HG02571 (cell line): Measurements from ENCODE around the gene RARRES2.
"Not testable (repeated sequence)": the region's sequence is repeated elsewhere in the genome, so short reads cannot be mapped to it uniquely, and the experiment has no call there.

Source experiments
- ATAC-seq: cut with Tn5 transposase; IDR thresholded peaks from one replicate; pipeline ENCODE4 v1.9.1; 2021; ENCODE audit warnings: mild to moderate bottlenecking, moderate library complexity; ENCODE audit not compliant: unreplicated experiment

RARRES2 gene

DNA sequence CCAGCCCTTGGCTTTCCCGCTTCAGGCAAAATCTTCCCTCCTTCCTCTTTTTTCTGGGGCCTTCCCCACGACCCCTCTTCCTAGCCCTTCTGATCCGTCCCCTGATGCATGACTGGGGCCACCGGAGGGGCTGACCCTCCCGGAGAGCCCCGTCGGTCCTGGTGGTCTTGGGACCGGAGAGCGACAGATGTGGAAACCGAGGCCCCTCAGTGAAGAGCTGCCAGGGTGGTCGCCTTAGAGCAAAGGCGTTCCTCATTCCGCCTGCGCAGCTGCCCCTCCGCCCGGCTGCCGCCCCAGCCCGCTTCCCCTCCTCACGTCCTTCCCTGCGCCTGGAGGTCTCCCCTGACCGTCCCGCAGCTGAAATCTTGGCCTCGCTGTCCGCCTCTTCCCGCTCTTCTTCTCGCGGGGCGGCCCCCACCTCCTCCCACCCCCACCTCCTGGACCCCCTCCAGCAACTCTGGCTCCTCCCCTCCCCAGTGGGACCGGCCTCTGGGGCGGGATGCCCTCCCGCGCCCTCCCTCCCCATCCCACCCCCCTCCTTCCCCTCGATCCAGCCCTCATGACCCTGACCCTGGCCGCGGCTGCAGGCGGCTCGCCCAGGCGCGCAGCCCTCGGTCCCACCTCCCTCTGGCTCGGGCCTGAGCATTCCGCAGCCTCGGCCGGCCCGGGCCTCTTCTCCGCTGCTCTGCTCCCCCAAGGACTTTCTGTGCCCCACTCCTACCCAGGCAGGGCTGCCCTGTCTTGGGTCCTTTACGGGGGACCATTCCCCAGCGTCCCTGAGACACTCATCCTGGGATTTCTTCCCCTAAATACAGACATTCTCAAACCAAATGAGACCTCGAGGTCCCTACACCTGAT is at the start of gene RARRES2:
Gene RARRES2 (minus strand): TSS at position 367 of the 858 bp plus-strand sequence. CDS start 1,020 bp downstream, outside the sequence.
- no peak for ATAC-seq

DNA sequence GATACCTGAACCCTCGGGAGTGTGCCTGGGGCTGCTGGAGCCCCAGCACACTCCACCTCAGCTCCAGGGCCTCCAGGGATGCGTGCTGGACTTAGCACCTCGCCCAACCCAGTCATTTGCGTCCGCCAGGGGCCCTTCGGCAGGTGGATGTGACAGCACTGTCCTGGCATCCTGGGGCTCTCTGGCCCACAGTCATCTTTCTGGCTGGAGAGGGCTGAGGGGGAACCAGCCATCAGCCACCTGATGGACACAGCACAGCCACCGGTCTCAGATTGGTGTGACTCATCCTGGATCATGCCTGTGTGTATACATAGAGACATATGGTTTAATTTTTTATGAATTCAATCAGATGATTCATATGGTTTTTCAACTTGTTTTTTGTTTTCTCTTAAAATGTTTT is 48.8 kb upstream of the RARRES2 start:
- no peak for ATAC-seq

GRCh38 chr7:150389532-150389816 is 48.0 kb upstream of the RARRES2 start:
- ATAC-seq = no peak

- ATAC-seq = no peak
Measured at GRCh38 chr7:150388709-150389531, 47.5 kb upstream of the RARRES2 start.

DNA sequence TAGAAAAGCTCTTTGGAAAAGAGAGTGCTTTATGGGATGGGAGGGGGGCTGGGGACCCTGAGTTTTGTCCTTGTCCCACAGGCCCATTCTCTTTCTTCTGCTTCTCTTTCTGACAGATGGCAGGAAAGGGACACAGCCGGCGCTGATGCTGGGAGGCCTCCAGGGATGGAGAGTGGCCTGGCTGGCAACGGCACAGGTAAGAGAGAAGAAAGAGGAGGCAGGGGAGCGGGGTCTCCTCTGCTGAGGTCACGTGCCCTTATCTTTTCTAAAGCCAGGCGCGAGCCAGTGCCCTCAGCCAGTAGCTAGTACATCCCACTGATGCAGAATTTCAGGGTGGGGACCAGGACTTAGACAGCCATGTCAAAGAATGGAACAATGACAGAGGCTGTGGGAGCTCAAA is 46.9 kb upstream of the RARRES2 start:
- ATAC-seq = no peak

- ATAC-seq = not testable (repeated sequence)
Measured at GRCh38 chr7:150385884-150386283, 44.5 kb upstream of the RARRES2 start.

- no peak for ATAC-seq
Measured at GRCh38 chr7:150385302-150385723, 43.9 kb upstream of the RARRES2 start.

DNA sequence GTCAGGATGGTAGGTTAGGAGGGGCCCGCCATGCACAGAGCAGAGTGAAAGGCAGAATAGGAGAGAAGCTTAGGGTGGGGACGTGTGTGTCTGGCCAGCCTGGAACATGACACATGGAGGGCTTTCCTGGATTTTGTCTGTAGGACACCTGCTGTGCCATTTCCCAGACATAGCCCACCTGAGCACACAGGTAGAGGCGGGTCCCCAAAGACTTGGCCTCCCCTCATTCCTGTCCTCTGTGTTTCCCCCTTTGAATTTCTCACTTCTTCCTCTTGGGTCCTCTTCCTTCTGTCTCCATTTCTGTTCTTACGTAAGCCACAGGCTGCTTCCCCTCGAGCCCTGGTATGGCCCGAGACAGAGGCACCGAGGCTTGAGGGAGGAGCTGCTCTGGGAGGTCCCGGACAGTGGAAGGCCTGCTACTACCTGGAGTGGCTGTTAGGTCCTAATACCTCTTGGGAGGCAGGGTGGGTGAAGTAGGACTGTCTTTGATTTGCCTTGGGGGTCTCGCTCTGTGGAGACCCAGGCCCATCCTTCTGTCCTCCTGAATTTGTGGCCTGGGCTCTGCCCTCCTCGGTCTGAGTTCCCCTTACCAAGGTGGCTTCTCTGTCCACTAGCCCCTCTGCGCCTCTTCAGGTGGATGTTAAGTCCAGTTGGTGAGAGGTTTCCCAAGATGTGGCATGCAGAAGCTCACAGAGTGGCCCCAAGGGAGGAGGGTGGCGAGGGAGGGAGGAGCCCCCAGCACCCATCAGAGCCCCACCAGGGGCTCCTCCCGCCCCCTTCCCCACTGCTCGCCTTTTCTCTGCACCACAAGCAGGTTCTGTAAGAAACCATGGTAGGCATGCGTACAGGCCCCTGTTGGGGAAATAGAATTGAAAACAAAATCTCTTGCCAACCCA is 43.2 kb upstream of the RARRES2 start:
- no peak for ATAC-seq

DNA sequence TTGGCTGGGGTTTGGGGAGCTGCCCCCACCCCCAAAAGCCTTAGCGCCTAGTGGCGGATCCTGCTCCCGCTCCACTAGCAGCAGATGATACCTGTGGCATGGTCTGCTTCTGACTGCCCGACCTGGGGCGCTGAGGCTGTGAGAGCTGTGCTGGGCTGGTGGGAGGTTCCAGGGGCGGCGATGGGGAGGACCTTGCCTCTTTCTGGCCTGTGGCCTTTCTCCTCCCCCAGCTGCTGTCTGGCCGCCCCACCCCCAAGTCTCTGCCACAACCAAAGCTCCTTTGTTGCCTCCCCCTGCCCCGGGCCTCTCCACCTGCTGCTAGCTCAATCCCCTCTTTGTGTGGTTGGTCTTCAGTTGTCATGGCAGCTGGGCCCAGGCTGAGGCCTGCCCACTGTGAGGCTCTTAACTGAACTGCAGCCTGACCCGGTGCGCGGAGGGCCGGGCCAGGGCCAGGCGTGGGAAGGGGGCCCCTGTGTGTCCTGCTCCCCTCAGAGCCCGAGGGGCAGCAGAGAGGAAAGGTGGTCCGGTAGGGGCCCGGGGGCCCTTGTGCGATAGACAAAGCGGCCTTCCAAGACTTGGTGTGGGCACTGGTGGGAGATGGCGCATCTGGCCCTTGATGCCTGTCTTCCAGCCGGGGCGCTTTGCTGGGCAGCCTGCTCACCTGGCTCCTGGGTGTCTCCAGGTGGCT is 42.4 kb upstream of the RARRES2 start:
- ATAC-seq = no peak

DNA sequence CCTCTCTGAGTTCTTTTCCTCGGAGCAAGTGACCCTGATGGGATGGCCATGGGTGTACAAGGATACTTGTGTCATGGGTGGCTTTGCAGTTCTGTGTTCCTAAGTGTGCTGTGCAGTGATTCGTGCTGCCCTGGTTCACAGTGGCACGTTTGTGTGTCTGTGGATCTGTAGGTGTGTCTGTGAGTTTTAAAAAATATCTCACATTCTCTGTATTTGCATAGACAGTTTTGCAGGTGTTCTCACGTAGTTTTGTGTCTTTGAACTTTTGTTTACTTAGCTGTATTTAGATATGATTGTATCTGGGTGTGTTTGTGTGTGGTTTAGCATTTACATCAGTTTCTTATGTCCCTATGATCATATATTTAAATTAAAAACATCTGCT is 41.4 kb upstream of the RARRES2 start:
- ATAC-seq = no peak

DNA sequence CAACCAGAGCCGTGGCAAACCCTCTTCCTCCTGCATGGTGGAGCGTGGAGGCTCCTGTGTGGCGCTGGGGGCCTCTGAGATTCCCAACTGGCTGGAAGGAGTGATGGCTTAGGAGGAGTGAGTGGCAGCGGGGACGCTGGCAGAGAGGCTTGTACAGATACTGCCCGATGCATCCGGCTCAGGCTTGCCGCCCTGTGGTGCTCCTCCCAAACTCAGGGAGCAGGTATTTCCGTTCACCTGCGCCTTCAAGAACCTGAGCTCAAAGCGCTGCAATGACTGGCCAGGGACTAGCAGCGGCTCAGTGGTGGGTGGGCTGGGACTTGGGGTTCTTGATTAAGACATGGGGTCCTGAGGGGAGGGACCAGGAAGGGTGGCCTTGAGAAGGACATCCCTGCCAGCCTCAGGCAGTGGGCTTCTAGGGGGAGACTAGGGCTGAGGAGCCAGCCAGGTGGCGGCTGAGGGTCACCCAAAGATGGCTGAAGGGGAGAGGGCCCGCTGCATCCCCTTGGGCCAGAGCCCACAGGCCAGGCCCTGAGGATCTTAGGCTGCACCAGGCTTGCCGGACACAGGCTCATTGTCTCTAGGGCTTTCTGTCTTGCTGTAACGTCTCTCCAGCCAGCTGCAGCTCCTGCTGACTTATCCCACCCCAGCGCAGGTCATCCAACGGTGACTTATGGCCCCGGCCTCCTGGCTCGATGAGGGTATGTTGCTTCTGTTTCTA is 40.9 kb upstream of the RARRES2 start:
- no peak for ATAC-seq

GRCh38 chr7:150381785-150382122 is 40.3 kb upstream of the RARRES2 start:
- no peak for ATAC-seq

DNA sequence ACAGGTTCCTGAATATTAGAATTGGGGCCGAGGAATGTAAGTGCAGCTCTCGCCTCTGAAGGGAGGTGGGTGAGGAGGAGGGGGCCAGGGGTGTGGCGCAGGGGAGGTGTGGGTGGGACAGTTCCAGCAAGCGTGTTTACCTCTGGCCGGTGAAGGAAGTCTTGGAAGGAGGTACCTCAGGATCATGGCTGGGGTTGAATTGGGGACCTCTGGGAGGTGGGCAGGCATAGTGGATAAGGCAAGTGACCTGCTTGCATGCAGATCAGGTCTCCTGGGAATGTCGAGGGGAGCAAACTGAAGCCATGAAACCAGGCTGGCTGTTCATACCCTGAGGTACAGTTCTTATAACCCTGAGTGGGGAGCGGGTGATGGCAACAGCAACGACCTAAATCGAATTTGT is 39.7 kb upstream of the RARRES2 start:
- no peak for ATAC-seq

DNA sequence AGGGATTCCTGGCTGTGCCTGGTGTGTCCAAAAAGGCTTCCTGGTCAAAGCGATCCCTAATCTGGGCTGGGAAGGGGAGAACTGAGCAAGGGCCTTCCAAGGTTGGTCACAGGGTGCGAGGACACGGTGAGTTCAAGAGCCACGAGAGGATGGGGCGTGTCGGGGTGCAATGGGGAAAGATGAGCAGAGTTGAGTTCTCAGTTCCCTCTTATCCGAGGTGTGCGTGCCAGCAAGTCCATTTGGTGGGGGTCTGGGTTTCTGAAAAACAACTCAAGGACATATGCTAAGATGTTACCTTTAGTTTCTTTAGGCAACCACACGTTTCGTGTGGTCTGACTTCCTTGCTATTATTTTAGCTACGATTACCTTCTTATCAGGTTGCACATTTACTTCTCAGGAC is 39.0 kb upstream of the RARRES2 start:
- ATAC-seq = no peak

DNA sequence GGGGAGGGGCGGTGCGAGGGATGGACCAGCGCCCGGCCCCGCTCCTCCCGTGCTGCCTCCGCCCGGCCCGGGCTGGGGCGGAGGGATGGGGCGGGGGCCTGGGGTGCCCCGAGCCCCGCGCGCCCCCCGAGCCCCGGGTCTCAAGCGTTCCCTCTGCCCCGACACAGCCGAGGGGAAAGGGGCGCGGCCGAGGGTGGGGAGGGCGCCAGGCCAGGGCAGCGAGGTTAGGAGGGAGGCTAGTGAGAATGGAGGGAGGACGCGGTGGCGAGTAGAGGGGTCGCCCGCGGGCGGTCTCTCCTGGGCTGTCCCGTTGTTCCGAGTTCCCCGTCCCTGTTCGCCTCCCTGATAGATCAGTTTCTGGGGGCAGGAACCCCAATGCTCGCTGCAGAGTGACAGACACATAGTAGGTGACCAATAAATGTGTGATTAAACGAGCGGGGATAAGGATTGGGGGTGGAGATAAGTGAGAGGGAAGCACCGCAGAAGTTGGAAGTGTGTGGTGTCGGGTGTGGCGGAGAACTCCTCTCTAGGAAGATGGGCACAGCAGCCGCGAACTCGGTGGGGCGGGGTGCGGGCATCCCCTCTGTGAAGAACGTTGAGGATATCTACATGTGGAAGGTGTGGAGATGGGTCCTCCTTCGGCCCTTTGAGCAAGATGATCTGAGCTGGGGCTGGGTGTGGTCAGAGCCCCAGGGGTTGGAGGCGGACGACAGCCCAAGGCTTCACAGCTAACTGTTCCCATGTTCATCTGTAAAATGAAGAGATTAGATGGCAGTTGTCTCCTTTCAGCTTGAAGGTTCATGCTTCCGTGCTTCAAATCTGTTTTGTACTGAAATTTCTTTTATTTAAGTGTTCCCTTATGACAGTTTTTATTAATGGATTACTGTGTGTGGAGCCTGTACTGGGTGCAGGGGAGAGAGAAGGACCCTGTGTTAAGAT is 38.3 kb upstream of the RARRES2 start:
- peak; percentile 3 for ATAC-seq

DNA sequence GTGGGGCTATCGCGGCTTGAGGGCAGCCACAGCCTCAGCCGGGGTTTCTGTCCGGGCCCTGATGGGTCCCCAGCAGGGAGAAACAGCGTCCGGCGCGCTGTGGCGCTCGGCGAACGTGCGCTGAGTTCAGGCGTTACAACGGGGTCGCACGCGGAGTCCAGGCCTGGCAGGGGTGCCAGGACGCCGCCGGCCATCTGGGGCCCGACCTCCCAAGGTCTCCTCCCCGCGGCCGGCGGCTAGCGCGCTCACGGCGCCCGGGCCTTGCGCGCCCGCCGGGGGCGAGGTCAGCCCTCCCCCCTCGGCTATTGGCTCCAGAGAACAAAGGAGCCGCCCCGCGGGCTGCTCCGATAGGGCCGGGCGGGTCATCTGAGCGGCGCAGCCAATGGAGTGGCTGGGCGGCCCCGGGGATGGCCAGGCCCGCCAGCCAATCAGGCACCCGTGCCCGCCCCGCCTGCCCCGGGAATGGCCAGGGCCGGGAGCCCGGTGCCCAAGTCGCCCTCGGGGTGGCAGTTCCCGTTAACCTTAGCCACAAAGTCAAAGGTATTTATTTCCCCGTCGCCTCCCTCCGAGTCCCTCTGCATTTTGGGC is 37.5 kb upstream of the RARRES2 start, which contains the start of gene ZNF775:
Gene ZNF775 (plus strand): TSS at position 478 of the 588 bp plus-strand sequence. CDS start 9,141 bp downstream, outside the sequence.
- peak; percentile 76 for ATAC-seq

- ATAC-seq = no peak
Measured at GRCh38 chr7:150378115-150378852, 36.9 kb upstream of the RARRES2 start.

DNA sequence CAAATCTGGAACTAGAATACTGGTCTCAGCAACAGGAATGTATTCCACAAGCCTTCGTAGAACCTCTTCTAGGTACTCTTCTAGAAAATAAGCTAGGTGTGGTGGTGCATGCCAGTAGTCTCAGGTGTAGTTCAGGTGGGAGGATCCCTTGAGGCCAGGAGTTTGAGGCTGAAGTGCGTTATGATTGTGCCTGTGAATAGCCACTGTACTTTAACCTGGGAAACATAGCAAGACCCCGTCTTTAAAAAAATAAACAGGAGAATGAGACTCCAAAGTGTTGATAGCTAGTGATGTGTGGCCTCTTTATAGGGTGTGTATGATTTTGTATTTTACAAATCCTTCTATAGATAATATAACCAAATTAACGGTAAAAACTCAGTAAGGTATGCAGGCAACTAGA is 36.2 kb upstream of the RARRES2 start:
- no peak for ATAC-seq
